PC-3 (cell line): Measurements from ENCODE around the gene ZBTB40.

Source experiments
- CTCF ChIP-seq: fragments of 300-600 bp; sonication (generic); conservative IDR thresholded peaks from 2 replicates; pipeline ENCODE4 v1.5.1; 2017; ENCODE audit warnings: antibody characterized with exemption, low read depth, mild to moderate bottlenecking, low read length
- EZH2 ChIP-seq: fragments of 300-600 bp; sonication (generic); IDR thresholded peaks from one replicate; pipeline ENCODE4 v1.6.1; 2017; ENCODE audit warnings: antibody characterized with exemption, mild to moderate bottlenecking, low read length; ENCODE audit not compliant: unreplicated experiment

- TF ChIP-seq CTCF (no peak), EZH2 (no peak)
Observed at GRCh38 chr1:22522221-22522743, 70.6 kb downstream of the ZBTB40 start.
